SK-N-MC (cell line): ENCODE measurements around the gene P3R3URF.
"Not testable (repeated sequence)": the region's sequence is repeated elsewhere in the genome, so short reads cannot be mapped to it uniquely, and the experiment has no call there.

ENCODE experiments used
- DNase-seq: peaks from one replicate; pipeline ENCODE4 v3.0.0-alpha.2; 2011; ENCODE audit warnings: low read depth, low spot score
- H3K27ac ChIP-seq: fragments of 200-600 bp; sonication (generic); 2 replicates; pipeline ENCODE4 v1.5.1; 2016; ENCODE audit warnings: mixed run types
- H3K36me3 ChIP-seq: fragments of 200-600 bp; sonication (generic); 2 replicates; pipeline ENCODE4 v1.6.1; 2017; ENCODE audit warnings: antibody characterized with exemption, low read length, mixed read lengths; ENCODE audit not compliant: insufficient read depth
- H3K4me3 ChIP-seq: fragments of 200-600 bp; sonication (generic); 2 replicates; pipeline ENCODE4 v1.5.1; 2016
- H3K9ac ChIP-seq: fragments of 200-600 bp; sonication (generic); 2 replicates; pipeline ENCODE4 v1.8.0; 2017; ENCODE audit warnings: mixed run types, mixed read lengths; ENCODE audit not compliant: insufficient read length
- H3K9me3 ChIP-seq: fragments of 200-600 bp; sonication (generic); 2 replicates; pipeline ENCODE4 v1.6.1; 2017; ENCODE audit warnings: low read depth, mild to moderate bottlenecking, antibody characterized with exemption, low read length, moderate library complexity, mixed read lengths
- EZH2 ChIP-seq: fragments of 200-600 bp; sonication (generic); IDR thresholded peaks from one replicate; pipeline ENCODE4 v1.6.1; 2017; ENCODE audit warnings: antibody characterized with exemption
- FOXP2 ChIP-seq: optimal IDR thresholded peaks from 2 replicates; pipeline ENCODE3; 2011; ENCODE audit warnings: mild to moderate bottlenecking, moderate library complexity; ENCODE audit not compliant: insufficient read depth; ENCODE audit errors: extremely low read length, control extremely low read depth
- POLR2AphosphoS5 ChIP-seq: IDR thresholded peaks from 2 replicates; pipeline ENCODE4 v1.6.1; 2012; ENCODE audit warnings: mild to moderate bottlenecking, low read depth, low read length, borderline replicate concordance

The P3R3URF gene

DNA sequence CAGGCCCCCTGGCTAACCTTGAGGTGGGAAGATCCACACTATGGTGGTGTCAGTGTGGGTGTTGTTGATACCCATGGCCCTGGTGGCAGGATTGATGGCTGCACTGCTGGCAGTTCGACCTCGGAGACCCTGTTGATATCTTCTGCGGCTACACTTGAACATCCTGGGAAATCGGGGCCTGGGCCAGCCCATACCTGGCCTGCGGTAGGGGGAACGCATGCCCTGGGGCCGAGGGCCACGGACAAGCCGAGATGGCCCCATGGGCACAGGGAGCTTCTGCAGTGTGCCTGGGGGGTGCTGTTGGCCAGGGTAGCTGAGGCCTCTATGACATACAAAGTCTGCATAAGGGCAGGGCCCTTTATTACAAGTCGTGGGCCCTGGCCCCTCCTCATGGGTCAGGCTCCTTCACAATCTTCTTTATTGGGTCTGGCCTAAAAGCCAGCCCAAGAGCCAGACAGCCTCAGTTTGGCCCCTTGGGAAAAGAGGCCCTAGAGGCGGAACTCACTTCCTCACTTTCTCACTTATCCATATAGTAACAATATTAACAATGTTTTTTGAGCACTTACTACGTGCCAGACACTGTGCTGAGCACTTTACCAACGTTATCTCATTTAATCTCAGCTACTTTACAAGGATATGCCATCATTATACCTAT is at the start of gene P3R3URF:
Gene P3R3URF (minus strand): TSS at position 278 of the 655 bp plus-strand sequence. CDS start 17 bp downstream, at position 261.
- Histone ChIP-seq H3K27ac (no peak within 1 kb of the TSS), H3K9me3 (no peaks in the 10 kb centered on the region), H3K9ac (no peak within 1 kb of the TSS), H3K36me3 (no peaks in the 10 kb centered on the region), H3K4me3 (no peak within 1 kb of the TSS)
- TF ChIP-seq FOXP2, result no peak
- TF ChIP-seq EZH2, result no peak
- no peak for TF ChIP-seq POLR2AphosphoS5
- no peak for DNase-seq

GRCh38 chr1:46224966-46225365 is 48.7 kb upstream of the P3R3URF start:
- H3K27ac ChIP-seq, result no peak overlapping the region
- no peaks in the 10 kb centered on the region for H3K9me3 ChIP-seq
- no peaks in the 10 kb centered on the region for H3K36me3 ChIP-seq
- H3K9ac ChIP-seq, result no peak overlapping the region
- H3K4me3 ChIP-seq, result no peak overlapping the region
- TF ChIP-seq FOXP2 (no peak), POLR2AphosphoS5 (no peak), EZH2 (no peak)
- DNase-seq, result no peak

DNA sequence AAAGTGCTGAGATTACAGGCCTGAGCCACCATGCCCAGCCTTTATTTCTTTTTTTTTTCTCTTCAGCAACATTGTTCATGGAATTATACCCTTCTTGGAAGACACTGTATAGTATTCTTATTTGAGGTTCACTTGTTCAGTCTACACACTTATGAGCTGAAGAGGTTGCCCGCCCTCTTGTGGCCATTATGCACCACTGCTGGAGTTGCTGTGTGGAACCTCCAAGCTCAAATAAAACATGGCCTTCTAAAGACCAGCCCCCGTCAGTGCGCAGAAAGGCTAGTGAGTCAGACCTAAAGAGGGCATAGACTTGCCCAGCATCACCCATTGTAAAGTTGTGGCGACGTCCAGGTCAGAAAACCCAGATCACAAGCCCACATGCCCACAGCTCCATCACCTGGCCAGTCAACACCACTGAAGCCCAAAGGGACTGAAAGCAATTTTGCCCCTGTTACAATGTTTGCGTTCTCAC is 47.2 kb upstream of the P3R3URF start:
- Histone ChIP-seq H3K4me3 (no peak overlapping the region), H3K9me3 (no peaks in the 10 kb centered on the region), H3K27ac (no peak overlapping the region), H3K36me3 (no peaks in the 10 kb centered on the region), H3K9ac (no peak overlapping the region)
- TF ChIP-seq FOXP2 (no peak), POLR2AphosphoS5 (no peak), EZH2 (no peak)
- peak; percentile 59 for DNase-seq

GRCh38 chr1:46223055-46223454 is 46.8 kb upstream of the P3R3URF start:
- not testable (repeated sequence) for H3K9ac ChIP-seq, H3K9me3 ChIP-seq, H3K27ac ChIP-seq, DNase-seq, H3K4me3 ChIP-seq, H3K36me3 ChIP-seq

GRCh38 chr1:46221749-46222148 is 45.5 kb upstream of the P3R3URF start:
- no peak overlapping the region for H3K27ac ChIP-seq
- TF ChIP-seq FOXP2 (no peak), EZH2 (no peak), POLR2AphosphoS5 (no peak)
- no peaks in the 10 kb centered on the region for H3K36me3 ChIP-seq
- no peak overlapping the region for H3K9ac ChIP-seq
- H3K4me3 ChIP-seq, result no peak overlapping the region
- H3K9me3 ChIP-seq, result no peaks in the 10 kb centered on the region
- DNase-seq, result no peak

DNA sequence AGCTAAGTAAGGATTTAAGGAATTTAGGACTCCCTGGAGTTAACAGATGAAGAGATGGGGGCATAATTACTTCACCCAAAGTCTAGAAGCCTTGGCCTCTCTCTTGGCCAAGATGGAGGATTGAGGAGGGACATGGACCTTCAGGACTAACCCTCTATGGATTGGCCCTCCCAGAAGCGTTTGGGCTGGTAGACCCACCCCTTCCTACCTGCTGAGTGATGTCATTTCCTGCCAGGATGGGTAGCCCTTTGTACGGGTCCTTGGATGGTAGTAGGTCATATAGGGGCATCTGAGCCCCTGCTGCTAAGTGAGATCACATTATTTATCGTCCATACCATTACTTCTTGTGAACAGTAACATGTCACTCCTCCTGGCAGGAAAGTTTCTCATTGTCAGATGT is 44.5 kb upstream of the P3R3URF start:
- Histone ChIP-seq H3K9ac (no peak overlapping the region), H3K36me3 (no peaks in the 10 kb centered on the region), H3K9me3 (no peaks in the 10 kb centered on the region), H3K27ac (no peak overlapping the region), H3K4me3 (no peak overlapping the region)
- TF ChIP-seq FOXP2, result no peak
- no peak for TF ChIP-seq POLR2AphosphoS5
- no peak for TF ChIP-seq EZH2
- DNase-seq, result no peak

DNA sequence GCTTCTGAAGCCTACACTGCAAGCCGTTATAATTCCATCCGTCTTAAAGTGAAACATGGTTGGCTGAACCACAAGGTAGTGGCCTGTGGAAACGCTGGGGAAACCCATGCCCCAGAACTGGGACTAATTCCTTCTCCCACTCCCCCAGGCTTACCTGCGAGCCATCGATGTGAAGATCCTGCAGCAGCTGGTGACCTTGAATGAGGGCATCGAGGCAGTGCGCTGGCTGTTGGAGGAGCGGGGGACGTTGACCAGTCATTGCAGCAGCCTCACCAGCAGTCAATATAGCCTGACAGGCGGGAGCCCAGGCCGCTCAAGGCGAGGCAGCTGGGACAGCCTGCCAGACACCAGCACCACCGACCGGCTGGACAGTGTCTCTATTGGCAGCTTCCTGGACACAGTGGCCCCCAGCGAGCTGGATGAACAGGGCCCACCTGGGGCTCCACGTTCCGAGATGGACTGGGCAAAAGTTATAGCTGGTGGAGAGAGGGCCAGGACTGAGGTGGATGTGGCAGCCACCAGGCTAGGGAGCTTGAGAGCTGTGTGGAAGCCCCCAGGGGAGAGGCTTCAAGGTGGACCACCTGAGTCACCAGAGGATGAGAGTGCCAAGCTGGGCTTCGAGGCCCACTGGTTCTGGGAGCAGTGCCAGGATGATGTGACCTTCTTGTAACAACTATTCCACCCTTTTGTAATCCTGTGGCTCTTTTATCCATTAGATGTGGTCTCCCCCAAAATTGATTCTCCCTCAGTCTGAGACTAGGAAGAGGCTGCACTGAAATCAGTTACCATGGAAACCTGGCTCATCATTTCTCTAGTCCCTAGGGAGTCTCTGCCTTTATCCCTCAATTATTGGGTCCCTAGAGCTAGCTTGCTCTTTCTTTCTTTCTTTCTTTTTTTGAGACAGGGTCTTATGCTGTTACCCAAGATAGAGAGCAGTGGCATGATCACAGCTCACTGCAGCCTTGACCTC is 43.5 kb upstream of the P3R3URF start:
- TF ChIP-seq EZH2 (no peak), FOXP2 (no peak), POLR2AphosphoS5 (no peak)
- DNase-seq, result no peak
- H3K27ac ChIP-seq, result no peak overlapping the region
- H3K9me3 ChIP-seq, result no peaks in the 10 kb centered on the region
- no peaks in the 10 kb centered on the region for H3K36me3 ChIP-seq
- H3K9ac ChIP-seq, result no peak overlapping the region
- no peak overlapping the region for H3K4me3 ChIP-seq

DNA sequence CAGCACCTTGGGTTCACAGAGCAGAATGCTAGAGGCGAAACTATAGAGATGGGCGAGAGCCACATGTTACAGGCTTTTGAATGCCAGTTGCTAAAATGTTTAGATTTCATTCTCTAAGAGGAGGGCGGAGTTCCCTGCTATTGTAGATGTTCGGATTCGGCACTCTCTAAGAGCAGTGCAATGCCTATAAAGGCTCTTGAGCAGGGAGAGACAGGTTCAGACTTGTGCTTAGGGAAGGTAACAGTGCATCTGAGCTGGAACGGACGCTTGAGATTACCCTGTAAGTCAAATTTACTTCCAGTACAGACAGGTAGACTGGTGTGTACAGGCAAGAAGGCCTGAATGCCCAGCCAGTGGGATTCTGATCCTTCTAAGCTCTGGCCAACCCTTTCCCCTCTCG is 42.2 kb upstream of the P3R3URF start:
- H3K9me3 ChIP-seq, result no peaks in the 10 kb centered on the region
- no peaks in the 10 kb centered on the region for H3K36me3 ChIP-seq
- no peak overlapping the region for H3K27ac ChIP-seq
- DNase-seq, result no peak
- no peak overlapping the region for H3K9ac ChIP-seq
- H3K4me3 ChIP-seq, result no peak overlapping the region
- TF ChIP-seq POLR2AphosphoS5 (no peak), FOXP2 (no peak), EZH2 (no peak)

- H3K9ac ChIP-seq, result no peak overlapping the region
- no peak for DNase-seq
- no peak overlapping the region for H3K27ac ChIP-seq
- H3K9me3 ChIP-seq, result no peaks in the 10 kb centered on the region
- H3K36me3 ChIP-seq, result no peaks in the 10 kb centered on the region
- TF ChIP-seq POLR2AphosphoS5, result no peak
- TF ChIP-seq EZH2, result no peak
- TF ChIP-seq FOXP2, result no peak
- H3K4me3 ChIP-seq, result no peak overlapping the region
These were observed 39.2 kb upstream of the P3R3URF start for GRCh38 chr1:46215504-46215903.
